Astrocyte (in vitro differentiated cells and primary cell): ENCODE data around the gene FAS.

Source experiments
- EZH2 ChIP-seq: IDR thresholded peaks from 2 replicates; pipeline ENCODE4 v1.6.1; 2012; ENCODE audit warnings: mild to moderate bottlenecking, low read length, inconsistent platforms; ENCODE audit not compliant: insufficient read depth
- TF ChIP-seq, protein P1 (sequence below): IDR thresholded peaks from 2 replicates; pipeline ENCODE4 v1.5.1; 2011; ENCODE audit warnings: low read depth, mild to moderate bottlenecking, inconsistent platforms, low read length, moderate library complexity; ENCODE audit not compliant: insufficient read depth

DNA sequence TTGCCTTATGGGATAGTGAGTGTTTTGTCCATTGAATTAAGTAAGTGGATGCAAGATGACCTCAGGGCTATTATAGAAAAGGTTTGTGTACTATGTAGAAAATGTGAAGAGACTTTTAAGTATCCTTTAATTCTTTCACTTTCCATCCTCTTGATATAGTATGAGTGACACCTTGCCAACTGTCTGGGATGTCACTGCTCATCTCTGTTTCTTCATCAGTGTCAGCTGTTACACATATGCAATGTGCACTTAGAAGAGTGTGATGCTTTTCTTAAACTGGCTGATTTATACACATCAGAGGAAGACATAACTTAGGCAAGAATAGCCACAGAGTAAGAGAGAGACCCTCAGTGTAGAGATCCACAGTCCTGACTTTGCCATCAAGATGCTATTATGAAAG, 29.3 kb upstream of the FAS start:
- TF ChIP-seq, protein P1, sequence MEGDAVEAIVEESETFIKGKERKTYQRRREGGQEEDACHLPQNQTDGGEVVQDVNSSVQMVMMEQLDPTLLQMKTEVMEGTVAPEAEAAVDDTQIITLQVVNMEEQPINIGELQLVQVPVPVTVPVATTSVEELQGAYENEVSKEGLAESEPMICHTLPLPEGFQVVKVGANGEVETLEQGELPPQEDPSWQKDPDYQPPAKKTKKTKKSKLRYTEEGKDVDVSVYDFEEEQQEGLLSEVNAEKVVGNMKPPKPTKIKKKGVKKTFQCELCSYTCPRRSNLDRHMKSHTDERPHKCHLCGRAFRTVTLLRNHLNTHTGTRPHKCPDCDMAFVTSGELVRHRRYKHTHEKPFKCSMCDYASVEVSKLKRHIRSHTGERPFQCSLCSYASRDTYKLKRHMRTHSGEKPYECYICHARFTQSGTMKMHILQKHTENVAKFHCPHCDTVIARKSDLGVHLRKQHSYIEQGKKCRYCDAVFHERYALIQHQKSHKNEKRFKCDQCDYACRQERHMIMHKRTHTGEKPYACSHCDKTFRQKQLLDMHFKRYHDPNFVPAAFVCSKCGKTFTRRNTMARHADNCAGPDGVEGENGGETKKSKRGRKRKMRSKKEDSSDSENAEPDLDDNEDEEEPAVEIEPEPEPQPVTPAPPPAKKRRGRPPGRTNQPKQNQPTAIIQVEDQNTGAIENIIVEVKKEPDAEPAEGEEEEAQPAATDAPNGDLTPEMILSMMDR = no peak
- no peak for TF ChIP-seq EZH2
